SK-N-DZ (cell line): ENCODE data around the gene MGMT.

Experiments
- DNase-seq: peaks from one replicate; pipeline ENCODE4 v3.0.0-alpha.2; 2015; ENCODE audit warnings: low spot score

The MGMT gene

GRCh38 chr10:129772468-129773358, 305.7 kb downstream of the MGMT start:
- DNase-seq, result no peak

GRCh38 chr10:129773359-129773990, 306.4 kb downstream of the MGMT start:
- no peak for DNase-seq

GRCh38 chr10:129774082-129774735, 307.2 kb downstream of the MGMT start:
- DNase-seq, result no peak

- DNase-seq, result no peak
Measured at GRCh38 chr10:129774736-129775401, 307.8 kb downstream of the MGMT start.

GRCh38 chr10:129775681-129776080, 308.6 kb downstream of the MGMT start:
- no peak for DNase-seq

GRCh38 chr10:129777687-129778086, 310.6 kb downstream of the MGMT start:
- no peak for DNase-seq

GRCh38 chr10:129778571-129778970, 311.5 kb downstream of the MGMT start:
- DNase-seq, result no peak

GRCh38 chr10:129779126-129780111, 312.4 kb downstream of the MGMT start:
- no peak for DNase-seq

GRCh38 chr10:129780198-129780597, 313.2 kb downstream of the MGMT start:
- DNase-seq, result no peak

- DNase-seq, result no peak
Measured at GRCh38 chr10:129780901-129781795, 314.1 kb downstream of the MGMT start.

GRCh38 chr10:129784291-129784690, 317.2 kb downstream of the MGMT start:
- DNase-seq, result peak; percentile 52

- no peak for DNase-seq
Measured at GRCh38 chr10:129784891-129785290, 317.9 kb downstream of the MGMT start.

GRCh38 chr10:129785536-129785981, 318.5 kb downstream of the MGMT start:
- no peak for DNase-seq

GRCh38 chr10:129786216-129786615, 319.2 kb downstream of the MGMT start:
- no peak for DNase-seq

- DNase-seq, result no peak
Measured at GRCh38 chr10:129787557-129787956, 320.5 kb downstream of the MGMT start.

- no peak for DNase-seq
Measured at GRCh38 chr10:129788215-129788614, 321.2 kb downstream of the MGMT start.

GRCh38 chr10:129790715-129791446, 323.8 kb downstream of the MGMT start:
- DNase-seq, result no peak

GRCh38 chr10:129792141-129792540, 325.1 kb downstream of the MGMT start:
- DNase-seq, result no peak

- DNase-seq, result no peak
Measured at GRCh38 chr10:129792864-129793263, 325.8 kb downstream of the MGMT start.
